HG03342 (cell line): ENCODE results near the gene ARMC9.

Experiments
- ATAC-seq: cut with Tn5 transposase; IDR thresholded peaks from one replicate; pipeline ENCODE4 v1.9.1; 2021; ENCODE audit warnings: mild to moderate bottlenecking, moderate library complexity; ENCODE audit not compliant: unreplicated experiment

The ARMC9 gene

DNA sequence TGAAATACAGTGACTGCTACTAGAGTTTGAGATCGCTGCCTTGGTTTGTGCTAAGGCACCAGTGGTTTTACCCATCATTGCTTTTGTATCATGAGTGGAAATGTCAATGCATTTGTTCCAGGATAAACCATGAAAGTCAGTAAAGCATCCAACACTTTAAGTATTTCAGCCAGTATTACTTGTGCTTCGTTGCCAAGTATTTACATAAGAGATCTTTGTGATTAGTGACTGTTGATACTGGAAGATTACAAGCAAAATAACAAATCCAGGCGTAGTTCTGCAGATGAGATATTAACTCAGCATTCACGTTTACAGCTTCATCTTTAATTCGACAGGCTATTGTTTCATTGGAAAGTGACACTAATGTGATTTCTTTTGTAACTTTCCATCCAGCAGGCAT lies 106.8 kb downstream of the ARMC9 start:
- no peak for ATAC-seq

- ATAC-seq, result no peak
Measured at GRCh38 chr2:231306791-231307393, 108.5 kb downstream of the ARMC9 start.

- no peak for ATAC-seq
Measured at GRCh38 chr2:231308219-231308618, 109.8 kb downstream of the ARMC9 start.

GRCh38 chr2:231308631-231309428 lies 110.4 kb downstream of the ARMC9 start:
- ATAC-seq, result no peak

DNA sequence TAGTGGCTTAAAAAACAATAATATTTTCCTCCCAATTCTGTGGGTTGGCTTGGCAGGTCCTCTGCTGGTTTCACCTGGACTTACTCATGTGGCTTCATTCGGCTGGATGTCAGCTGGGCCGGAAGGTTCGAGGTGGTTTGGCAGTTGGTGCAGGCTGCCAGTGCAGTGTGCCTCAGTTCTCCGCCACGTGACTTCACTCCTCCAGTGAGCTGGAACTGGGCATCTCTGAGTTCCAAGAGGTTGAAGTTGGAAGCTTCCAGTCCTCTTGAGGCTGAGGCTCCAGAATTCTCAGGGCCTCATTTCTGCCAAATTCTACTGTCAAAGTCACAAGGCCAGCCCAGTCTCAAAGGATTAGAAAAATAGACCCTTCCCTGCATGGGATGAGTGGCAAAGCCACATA lies 113.6 kb downstream of the ARMC9 start:
- no peak for ATAC-seq

DNA sequence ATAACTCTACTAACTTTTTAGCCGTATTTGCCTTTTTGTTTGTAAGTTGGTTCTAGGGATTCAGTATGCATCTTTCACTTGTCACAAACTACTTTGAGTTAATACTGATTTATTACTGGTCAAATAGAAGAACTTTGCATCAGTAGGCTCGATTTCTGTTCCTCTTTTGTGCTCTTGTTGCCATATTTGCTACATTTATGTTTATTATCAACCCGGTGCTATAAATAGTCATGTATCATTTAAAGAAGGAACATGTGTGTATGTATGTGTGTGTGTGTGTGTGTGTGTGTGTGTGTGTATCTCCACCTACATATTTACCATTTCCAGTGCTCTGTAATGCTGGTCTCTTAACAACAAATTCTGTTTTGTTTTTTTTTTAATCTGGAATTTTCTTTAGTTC lies 117.5 kb downstream of the ARMC9 start:
- ATAC-seq, result no peak

DNA sequence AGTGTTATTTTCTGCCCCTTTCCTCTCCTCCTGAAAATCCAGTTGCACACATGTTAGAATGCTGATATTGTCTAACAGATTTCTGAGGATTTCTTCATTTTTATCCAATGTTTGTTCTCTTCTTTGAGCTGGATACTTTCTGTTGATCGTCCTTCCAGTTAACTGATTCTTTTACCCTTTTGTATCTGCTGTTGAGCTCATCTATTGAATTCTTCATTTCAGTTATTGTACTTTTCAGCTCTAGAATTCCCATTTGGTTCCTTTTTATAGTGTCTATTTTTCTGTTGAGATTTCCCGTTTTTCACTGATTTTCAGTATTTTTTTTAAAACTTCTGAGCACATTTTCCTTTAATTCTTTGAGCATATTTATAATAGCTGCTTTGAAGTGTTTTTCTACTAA lies 119.1 kb downstream of the ARMC9 start:
- no peak for ATAC-seq

DNA sequence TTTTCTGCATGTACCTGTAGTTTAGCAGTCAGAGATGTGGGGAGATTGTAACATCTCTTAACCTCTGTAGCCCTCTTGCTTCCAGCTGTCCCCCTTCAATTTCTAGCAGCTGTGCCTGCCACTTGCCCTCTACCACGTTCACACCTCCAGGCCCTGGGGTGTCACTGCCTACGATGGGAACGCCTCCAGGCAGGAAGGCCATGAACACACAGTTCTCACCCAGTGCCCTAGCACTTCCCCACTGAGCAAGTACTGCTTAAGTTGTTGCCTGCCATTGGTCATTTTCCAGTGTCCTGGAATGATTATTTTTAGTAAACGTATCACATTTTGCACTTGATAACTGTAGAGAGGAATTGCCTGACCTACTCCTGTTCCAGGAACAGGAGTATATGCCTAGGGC lies 120.0 kb downstream of the ARMC9 start:
- no peak for ATAC-seq

DNA sequence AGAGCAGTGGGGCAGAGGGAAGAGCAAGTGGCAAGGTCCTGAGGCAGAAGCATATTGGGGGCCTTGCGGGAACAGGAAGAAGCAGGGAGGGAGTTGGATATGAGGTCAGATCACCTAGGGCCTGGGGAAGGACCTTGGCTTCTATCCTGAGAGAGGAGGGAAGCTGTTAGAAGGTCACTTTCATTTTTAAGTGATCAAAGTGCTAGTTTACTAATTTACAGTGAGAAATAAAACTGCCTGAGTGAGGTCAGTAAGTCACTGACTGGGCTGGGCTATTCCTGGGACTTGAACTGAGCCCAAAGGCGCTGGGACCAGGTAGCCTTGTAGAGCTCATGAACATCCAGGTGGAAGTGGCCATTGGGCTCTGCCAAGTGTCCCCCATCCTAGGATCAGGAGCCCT lies 120.5 kb downstream of the ARMC9 start:
- ATAC-seq, result no peak

DNA sequence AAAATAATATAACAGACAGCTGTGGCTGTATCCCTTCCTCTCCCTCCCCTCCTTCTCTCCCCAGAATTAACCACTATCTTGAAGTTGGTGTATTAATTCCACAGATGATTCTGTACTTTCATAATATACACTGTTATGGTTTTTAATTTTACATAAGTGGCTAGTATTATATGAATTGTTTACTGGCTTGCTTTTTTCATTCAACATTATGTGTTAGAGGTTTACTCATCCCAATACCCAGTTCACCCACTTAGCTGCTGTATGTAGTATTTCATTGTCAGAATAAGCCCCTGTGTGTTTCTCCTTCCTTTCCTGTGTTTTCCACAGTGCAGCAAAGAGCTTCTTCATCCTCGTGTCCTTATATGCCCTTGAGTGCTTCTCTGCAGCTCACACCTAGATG lies 121.4 kb downstream of the ARMC9 start:
- no peak for ATAC-seq

GRCh38 chr2:231321021-231321420 lies 122.6 kb downstream of the ARMC9 start:
- ATAC-seq, result no peak

GRCh38 chr2:231321556-231322334 lies 123.3 kb downstream of the ARMC9 start:
- peak; percentile 53 for ATAC-seq

DNA sequence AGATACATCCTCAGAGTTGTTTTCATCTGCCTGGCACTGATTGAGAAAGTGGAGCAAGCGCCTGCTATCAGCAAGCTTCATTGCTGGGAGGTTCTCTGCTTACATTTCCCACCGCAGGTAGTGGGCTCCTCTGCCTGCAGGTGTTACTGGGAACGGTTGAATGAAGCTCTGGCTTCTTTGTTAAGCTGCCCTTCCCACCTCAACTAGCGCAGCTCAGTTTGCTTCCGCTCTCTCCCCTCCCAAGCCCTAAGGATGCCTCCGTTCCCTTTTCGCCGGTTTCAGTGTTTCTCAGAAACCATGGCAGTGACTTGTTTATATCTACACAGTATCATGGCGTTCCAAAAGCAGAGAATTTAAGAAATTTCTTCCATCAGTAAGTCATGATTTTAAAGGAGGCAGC lies 124.9 kb downstream of the ARMC9 start:
- ATAC-seq, result no peak

GRCh38 chr2:231325826-231326225 lies 127.4 kb downstream of the ARMC9 start:
- ATAC-seq, result no peak

- ATAC-seq, result no peak
Measured at GRCh38 chr2:231326404-231326803, 128.0 kb downstream of the ARMC9 start.

DNA sequence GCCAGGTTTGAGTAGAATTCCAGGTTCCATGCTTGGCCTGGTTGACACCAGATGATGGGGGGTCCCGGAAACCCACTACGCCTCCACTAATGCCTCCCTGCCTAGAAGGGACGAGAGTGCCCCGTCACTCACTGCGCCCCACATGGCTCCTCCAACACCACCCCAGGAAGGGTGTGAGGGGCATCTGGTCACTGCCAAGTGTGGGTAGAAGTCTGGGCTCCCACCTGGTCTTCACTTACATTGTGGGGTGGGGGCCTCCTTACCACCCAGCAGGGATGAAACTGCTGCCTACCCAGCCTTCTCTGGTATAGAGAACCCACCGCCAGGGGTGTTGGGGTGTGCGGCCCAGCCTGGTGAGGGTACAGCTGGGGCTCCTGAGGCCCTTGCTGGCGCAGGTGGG lies 131.9 kb downstream of the ARMC9 start:
- no peak for ATAC-seq

GRCh38 chr2:231331533-231331932 lies 133.1 kb downstream of the ARMC9 start:
- no peak for ATAC-seq

- ATAC-seq, result no peak
Measured at GRCh38 chr2:231332388-231332787, 134.0 kb downstream of the ARMC9 start.

- ATAC-seq, result no peak
Measured at GRCh38 chr2:231332872-231333500, 134.6 kb downstream of the ARMC9 start.

DNA sequence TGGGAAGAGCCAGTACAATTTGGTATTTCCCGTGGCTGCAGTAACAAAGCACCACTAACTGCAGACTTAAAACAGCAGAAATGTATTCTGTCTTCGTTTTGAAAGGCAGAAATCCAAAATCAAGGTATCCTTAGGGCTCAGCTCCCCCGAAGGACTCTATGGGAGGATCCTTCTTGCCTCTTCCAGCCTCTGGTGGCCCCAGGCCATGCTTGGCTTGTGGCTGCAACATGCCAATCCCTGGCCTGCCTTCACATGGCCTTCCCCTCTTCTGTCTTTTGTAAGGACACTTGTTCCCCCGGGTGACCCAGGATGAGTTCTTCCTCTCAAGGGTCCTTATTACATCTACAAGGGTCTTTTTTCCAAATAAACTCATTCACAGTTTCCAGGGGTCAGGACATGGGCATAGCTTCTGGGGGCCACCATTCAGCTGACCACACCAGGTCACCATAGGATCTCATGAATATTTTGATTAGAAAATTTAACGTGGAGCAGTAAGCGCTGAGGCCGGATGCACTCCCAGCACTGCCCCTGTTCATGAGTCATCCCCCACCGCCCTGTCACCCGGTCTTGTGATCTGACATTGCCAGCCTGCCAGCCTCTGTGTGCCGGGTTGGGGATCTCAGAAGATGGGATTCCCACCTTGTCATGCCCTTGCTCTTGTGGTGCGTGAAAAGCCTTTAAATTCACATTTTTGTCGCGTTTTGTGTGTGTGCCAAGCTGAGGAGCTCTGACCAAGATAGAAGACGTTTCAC lies 135.9 kb downstream of the ARMC9 start:
- ATAC-seq, result no peak

DNA sequence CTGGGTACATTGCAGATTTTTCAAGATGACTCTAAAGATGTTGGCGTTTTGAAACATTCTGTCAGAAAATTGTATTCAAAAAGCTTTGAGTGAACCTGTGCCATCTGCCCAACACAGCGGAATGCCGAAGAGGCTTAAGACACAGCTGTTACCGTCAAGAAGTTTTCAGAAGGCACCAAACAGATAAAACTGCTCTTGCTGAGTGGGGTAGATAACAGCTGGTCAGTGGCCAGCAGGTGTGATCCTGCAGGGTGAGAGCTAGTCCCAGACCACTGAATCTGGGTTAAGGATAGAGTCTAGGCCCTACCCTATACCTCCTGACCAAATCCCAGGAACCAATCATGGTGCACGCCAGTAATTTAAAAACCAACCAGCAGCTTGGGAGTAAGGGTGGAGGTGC lies 136.6 kb downstream of the ARMC9 start:
- ATAC-seq, result no peak
